Measurements from ENCODE around the gene RNPEP.
"Not testable (repeated sequence)": the region's sequence is repeated elsewhere in the genome, so short reads cannot be mapped to it uniquely, and the experiment has no call there.

RNPEP gene

DNA sequence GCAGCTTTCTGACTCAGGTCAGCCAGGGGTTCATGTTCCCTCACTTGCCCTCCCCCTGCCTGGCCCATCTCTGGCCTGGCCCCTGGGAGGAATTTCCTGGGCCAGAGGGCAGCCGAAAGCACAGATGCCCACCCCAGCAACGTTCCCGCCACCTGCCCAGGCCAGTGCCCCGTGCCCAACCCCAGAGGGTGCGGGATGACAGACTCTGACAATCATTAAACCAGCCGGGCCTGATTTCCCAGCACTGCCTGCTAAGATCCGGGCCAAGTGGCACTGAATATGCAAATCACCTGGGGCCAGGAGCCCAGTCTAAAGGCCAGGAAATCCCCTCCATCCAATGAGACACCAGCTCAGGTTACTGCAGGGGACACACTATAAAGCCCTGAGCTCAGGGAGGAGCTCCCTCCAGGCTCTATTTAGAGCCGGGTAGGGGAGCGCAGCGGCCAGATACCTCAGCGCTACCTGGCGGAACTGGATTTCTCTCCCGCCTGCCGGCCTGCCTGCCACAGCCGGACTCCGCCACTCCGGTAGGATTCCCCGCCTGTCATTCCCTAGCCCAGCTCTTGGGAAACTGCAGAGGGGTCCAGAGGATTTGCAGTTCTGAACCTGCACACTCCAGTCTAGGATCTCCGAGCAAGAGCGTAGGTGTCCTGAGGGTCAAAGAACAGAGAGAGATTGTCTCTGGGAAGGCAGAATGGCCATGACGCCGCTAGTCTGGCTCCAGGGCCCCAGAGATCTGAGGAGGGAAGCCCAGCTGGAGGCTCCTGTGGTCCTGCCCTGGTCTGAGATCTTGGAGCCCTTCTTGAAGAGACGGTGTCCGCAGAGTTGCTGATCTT lies 27.9 kb downstream of the RNPEP start, which contains the start of gene ELF3:
TSS of gene ELF3 (plus strand) at position 408 of the 836 bp plus-strand sequence. CDS start 550 bp downstream, outside the sequence.
- DNase-seq (ENCODE audit: low read depth in 2 of 2) = no peak

GRCh38 chr1:202011994-202012393 lies 29.5 kb downstream of the RNPEP start:
- DNase-seq (ENCODE audit: low read depth in 2 of 2) = no peak

DNA sequence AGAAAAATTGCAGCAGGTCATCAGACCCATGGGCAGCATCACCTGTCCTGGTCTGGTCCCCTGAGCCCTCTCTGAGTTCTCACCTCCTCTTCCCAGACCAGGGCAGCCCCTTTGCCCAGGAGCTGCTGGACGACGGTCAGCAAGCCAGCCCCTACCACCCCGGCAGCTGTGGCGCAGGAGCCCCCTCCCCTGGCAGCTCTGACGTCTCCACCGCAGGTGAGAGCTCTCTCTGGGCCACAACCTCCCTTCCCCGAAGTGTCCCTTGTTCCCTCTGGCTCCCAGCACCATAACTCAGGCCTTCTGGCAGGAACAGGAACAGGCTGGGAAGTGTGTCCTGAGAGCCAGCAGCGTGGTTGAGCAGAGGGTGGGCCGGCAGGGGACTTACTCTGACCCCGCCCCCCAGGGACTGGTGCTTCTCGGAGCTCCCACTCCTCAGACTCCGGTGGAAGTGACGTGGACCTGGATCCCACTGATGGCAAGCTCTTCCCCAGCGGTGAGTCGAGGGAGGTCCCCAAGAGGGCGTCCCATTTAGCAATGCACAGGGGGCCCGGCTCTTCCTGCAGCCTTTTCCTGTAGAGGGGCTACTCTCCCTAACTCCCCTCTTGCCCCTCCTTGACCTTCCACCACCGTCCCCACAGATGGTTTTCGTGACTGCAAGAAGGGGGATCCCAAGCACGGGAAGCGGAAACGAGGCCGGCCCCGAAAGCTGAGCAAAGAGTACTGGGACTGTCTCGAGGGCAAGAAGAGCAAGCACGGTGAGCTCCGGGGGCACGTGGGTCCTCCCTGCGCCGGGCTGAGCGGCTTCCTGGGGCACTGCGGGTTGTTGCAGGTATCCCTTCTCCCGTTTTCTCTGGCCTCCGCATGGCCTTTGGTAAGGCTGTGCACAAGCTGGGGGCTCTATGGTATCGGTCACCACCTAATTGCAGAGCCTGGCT lies 30.4 kb downstream of the RNPEP start:
- DNase-seq (ENCODE audit: low read depth in 2 of 2) = no peak

- no peak for DNase-seq (ENCODE audit: low read depth in 2 of 2)
These were observed 31.2 kb downstream of the RNPEP start for GRCh38 chr1:202013603-202014002.

DNA sequence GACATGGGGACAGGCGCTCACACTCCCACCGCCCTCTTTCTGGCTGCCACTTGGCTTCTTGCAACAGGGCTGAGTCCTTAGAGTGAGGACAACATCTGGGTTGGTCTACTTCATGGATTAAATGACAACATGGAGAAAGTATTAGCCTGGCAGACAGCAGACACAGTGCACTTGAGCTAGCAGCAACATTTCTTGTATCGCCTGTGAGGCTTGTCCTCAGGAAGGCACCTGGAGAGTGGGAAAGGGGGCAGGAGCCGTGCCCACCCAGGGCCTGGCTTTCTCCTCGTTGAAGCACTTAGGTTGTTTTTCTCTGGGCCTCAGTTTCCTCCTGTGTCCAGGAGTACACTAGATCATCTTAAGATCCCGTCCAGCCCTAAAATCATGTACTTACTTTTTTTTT lies 31.6 kb downstream of the RNPEP start:
- DNase-seq (ENCODE audit: low read depth in 2 of 2) = no peak

- DNase-seq (ENCODE audit: low read depth in 2 of 2) = no peak
These were observed 32.6 kb downstream of the RNPEP start for GRCh38 chr1:202014915-202015661.

GRCh38 chr1:202015662-202015937 lies 33.2 kb downstream of the RNPEP start:
- DNase-seq (ENCODE audit: low read depth in 2 of 2) = no peak

GRCh38 chr1:202016022-202016810 lies 33.8 kb downstream of the RNPEP start:
- DNase-seq (ENCODE audit: low read depth in 2 of 2) = no peak

- no peak for DNase-seq (ENCODE audit: low read depth in 2 of 2)
These were observed 34.6 kb downstream of the RNPEP start for GRCh38 chr1:202016811-202017748.

DNA sequence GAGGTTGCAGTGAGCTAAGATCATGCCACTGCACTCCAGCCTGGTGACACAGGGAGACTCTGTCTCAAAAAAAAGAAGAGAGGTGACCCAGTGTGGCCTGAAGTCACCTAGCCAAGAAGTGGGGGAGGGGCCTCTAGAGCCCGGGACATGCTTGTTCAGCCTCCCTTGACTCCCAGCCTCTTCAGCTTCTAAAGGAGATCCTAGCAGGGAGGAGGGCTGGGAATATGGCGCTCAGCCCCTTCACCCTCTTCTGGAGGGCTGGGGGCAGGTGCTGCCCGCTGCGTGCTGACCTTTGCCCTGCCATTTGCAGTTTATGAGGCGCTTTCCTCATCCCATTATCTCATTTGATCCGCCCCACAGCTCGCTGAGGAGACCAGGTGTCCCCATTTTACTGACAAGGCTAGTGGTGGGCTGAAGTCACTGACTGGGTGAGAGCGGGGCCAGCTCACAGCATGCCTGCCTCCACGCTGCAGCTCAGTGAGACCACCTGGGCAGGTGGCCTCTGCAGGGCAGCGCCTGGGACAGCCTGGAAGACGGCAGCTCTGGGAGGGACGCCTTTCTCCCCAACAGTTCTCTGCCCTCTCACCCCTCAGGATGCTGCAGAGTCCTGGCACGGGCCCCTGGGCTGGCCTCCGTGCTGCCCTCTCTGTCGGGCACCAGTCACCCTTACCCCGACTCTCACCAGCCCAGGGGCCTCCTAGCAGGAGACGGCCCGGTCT lies 35.5 kb downstream of the RNPEP start:
- DNase-seq (ENCODE audit: low read depth in 2 of 2) = no peak

- DNase-seq (ENCODE audit: low read depth in 2 of 2) = no peak
These were observed 36.2 kb downstream of the RNPEP start for GRCh38 chr1:202018468-202019234.

DNA sequence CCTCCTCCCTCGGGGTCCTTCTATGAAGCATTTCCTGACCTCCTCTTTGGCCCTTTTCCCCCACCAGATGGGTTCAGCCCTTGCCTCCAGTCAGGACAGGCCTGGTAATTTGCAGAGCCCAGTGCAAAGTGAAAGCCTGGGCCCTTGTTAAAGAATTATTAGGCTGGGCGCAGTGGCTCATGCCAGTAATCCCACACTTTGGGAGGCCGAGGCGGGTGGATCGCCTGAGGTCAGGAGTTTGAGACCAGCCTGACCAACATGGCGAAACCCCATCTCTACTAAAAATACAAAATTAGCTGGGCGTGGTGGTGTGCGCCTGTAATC lies 36.7 kb downstream of the RNPEP start:
- not testable (repeated sequence) for DNase-seq (ENCODE audit: low read depth in 2 of 2)

DNA sequence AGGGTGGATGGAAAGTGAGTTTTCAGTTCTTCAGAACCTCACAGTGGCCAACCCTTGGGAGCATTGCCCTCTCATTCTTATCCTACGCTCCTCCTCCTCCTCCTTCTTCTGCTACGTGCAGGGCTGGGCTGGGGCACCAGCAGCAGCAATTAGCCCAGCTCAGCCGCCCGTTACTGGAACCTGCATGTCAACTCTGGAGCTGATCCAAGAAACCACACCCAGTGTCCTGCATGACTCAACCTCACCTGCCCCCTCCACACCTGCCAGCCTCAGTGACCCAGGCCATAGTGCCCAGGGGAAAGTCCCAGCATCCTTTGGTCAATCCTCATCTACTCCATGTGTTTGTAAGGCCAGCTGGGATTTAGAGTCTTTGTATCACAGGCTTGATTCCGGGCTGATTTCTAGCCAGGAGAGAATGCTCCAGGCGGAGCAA lies 40.6 kb downstream of the RNPEP start:
- DNase-seq (ENCODE audit: low read depth in 2 of 2) = no peak

- DNase-seq (ENCODE audit: low read depth in 2 of 2) = no peak
These were observed 46.8 kb downstream of the RNPEP start for GRCh38 chr1:202029171-202029665.

DNA sequence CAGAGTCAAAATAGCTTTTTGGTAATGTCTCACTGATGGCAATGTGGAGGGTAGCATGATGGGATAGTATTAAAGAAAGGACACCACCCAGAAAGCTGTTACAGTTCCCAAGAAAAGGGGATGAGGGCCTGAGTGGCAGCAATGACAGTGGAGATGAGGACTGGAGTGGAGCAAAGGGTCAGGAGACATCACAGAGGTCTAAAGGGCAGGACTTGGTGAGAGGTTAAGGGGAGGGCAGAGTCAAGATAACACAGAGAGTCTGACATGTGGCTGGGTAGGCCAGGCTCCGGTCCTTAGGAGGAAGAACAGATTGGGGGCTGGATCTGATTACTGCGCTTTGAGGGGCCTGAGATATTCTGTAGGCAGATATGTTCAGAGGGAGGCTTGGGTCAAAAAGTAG lies 47.3 kb downstream of the RNPEP start:
- no peak for DNase-seq (ENCODE audit: low read depth in 2 of 2)

DNA sequence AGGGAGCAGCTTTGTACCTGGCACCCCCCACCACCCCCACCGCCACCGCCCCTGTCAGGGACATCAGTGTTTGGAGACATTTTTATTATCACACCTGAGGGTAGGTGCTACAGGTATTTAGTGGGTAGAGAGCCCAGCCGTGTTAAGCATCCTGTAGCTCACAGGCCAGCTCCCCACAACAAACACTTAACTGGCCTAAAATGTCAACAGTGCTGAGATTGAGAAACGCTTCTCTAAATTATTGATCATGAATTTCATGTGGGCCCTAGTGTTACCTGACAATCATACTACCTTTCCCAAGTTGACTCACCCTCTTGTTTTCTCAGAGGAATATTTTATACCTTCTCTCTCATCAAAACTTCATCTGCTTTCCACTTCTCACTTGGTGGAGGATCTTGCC lies 49.3 kb downstream of the RNPEP start:
- DNase-seq (ENCODE audit: low read depth in 2 of 2) = no peak

GRCh38 chr1:202034149-202034682 lies 51.8 kb downstream of the RNPEP start:
- DNase-seq (ENCODE audit: low read depth in 2 of 2) = no peak
